ENCODE data around the gene MEDAG.

Gene MEDAG

DNA sequence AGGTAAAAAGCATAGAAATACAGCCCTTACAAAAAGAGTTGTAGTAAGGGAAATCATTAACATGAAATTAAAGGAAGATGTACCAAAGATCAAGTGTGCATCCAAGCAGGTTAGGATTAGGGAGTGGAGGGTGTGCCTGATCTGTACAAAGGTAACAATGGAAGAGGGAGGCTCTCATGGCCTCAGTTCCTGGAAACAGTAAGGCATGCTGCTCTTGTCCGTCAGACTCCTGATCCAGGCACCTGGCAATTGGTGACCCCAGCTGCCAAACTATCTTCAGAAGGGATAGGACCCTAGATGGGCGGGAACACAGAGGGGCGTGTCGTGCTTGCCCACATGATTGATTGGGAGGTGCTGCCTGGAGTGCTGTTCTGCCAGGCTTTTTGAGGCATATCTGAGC lies 30.9 kb downstream of the MEDAG start:
- in situ Hi-C loops (cut with MboI; ENCODE audit: low sequenced_read_pairs): no loop called here

GRCh38 chr13:30943881-30944280 lies 37.8 kb downstream of the MEDAG start:
- in situ Hi-C loops (cut with MboI; ENCODE audit: low sequenced_read_pairs): no loop called here

DNA sequence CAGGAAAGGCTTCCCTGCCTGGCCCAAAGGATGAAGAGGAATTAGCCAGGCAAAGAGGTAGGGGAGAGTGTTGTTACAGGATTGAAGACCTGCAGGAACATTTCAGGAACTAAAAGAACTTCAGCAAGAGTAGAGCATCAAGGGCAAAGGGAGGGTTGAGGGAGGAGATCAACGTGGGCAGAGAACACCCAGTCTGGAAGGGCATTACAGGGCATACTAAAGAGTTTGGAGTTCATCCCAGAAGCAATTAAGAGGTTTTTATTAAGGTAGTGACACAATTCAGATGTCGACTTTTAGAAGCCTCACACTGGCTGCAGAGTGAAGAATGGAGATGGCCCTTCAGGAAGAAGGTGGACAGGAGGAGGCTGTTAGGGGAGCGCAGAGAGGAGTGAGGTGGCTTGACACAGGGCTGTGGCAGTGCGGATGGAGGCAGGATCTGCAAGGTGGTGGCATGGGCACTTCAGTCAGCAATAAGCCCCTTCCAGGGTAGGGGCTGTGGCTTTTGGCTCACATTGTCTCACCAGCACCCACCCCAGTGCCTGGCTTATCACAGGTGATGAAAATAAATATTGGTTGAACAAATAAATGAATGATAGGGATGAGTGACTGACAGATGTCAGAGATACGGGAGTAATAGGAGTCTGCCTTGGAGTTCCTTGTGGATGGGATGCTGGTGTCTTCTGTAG lies 51.3 kb downstream of the MEDAG start:
- in situ Hi-C loops (cut with MboI; ENCODE audit: low sequenced_read_pairs): no loop called here

GRCh38 chr13:30959678-30960077 lies 53.6 kb downstream of the MEDAG start:
- in situ Hi-C loops (cut with MboI; ENCODE audit: low sequenced_read_pairs): no loop called here

DNA sequence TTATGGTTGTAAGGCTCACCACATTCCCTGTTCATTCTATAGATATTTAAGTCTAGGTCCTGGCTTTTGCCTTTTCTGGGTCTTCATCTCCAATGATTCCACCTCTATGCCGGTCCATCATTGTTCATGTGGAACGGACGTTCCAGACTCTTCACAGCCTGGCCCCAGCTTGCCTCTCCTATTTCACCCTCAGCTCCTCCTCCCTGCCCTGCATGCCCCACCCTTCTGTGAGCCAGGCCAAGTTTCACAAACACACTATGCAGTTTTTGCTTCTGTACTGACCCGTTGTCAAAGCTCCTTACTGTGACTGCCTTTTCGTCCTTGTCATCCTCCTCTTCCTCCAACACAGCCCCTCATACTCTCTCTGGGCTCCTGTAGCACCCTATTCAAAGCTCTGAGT lies 57.7 kb downstream of the MEDAG start:
- in situ Hi-C loops (cut with MboI; ENCODE audit: low sequenced_read_pairs): no loop called here

DNA sequence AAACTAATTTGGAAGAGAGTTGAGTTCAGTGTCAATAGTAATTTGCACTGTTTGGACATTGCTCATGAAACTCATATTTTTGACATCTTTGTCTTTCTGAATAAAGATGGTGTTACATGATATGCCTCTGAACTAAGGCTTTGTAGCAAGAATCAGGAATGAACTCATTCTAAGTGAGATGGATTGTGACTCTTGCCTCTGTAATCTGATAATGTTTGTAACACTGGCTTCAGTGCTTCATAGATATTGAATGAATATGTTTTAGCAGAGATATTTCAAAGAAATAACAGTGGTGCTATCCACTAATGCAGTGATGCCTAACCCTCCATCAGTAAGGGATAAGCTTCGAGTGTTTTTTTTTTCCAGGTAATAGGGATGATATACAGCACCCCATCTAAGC lies 59.3 kb downstream of the MEDAG start:
- in situ Hi-C loops (cut with MboI; ENCODE audit: low sequenced_read_pairs): no loop called here

- in situ Hi-C loops (cut with MboI; ENCODE audit: low sequenced_read_pairs): no loop called here
Measured at GRCh38 chr13:30966101-30966500, 60.0 kb downstream of the MEDAG start.

DNA sequence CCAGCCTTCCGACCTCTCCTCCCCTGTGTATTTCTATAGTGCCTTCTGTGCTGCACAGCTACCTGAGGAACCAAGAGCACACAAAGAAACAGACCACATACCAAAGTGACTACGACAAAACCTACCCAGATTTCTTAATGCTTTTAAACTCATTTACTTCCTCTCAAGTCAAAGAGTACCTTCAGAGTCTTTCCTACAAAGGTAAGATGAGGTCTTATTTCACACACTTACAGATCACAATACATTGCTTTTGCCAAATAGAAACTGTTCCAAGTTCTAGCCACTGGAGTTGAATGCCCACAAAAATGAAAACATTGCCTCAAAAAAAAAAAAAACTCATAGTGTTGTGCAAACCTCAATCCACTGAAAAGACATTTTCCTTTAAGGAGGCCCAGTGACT lies 62.8 kb downstream of the MEDAG start:
- in situ Hi-C loops (cut with MboI; ENCODE audit: low sequenced_read_pairs): no loop called here

- in situ Hi-C loops (cut with MboI; ENCODE audit: low sequenced_read_pairs): no loop called here
Measured at GRCh38 chr13:30971575-30971974, 65.5 kb downstream of the MEDAG start.

- in situ Hi-C loops (cut with MboI; ENCODE audit: low sequenced_read_pairs): no loop called here
Measured at GRCh38 chr13:30972888-30973377, 66.9 kb downstream of the MEDAG start.

GRCh38 chr13:30974350-30974749 lies 68.3 kb downstream of the MEDAG start:
- in situ Hi-C loops (cut with MboI; ENCODE audit: low sequenced_read_pairs): no loop called here

Measured in HL-60/S4 (cell line).